ENCODE results near the gene INSIG1.

Gene INSIG1

GRCh38 chr7:155262031-155262430 is 35.6 kb upstream of the INSIG1 start:
- no peak for TF ChIP-seq CTCF (IDR thresholded peaks at IDR 0.05)
- intact Hi-C loops (cut with DNase I; ENCODE audit: low total_unique reads): no loop called here

GRCh38 chr7:155263051-155263450 is 34.6 kb upstream of the INSIG1 start:
- no peaks in the 10 kb centered on the region for H3K9me3 ChIP-seq
- TF ChIP-seq CTCF (IDR thresholded peaks at IDR 0.05): no peak
- DNase-seq: no peak
- no peak overlapping the region for H3K4me3 ChIP-seq
- no peak overlapping the region for H3K27ac ChIP-seq
- peaks cover 0 to 34% of the 10 kb centered on the region in 2 donors for H3K27me3 ChIP-seq
- no peaks in the 10 kb centered on the region for H3K36me3 ChIP-seq
- H3K4me1 ChIP-seq: peaks cover 0 to 6% (median 3%) of the 10 kb centered on the region in 4 donors
- intact Hi-C loops (cut with DNase I; ENCODE audit: low total_unique reads): no loop called here

More at GRCh38 chr7:155262031-155262430, 35.6 kb upstream of the INSIG1 start:
- Histone ChIP-seq H3K36me3 (no peaks in the 10 kb centered on the region), H3K9me3 (no peaks in the 10 kb centered on the region), H3K27me3 (peaks cover 0 to 32% of the 10 kb centered on the region in 2 donors), H3K4me1 (peaks cover 0 to 16% (median 10%) of the 10 kb centered on the region in 4 donors), H3K4me3 (no peak overlapping the region), H3K27ac (no peak overlapping the region)
- no peak for DNase-seq

- intact Hi-C loops (cut with DNase I; ENCODE audit: low total_unique reads): no loop called here
- Histone ChIP-seq H3K9me3 (no peaks in the 10 kb centered on the region), H3K4me3 (no peak overlapping the region), H3K36me3 (no peaks in the 10 kb centered on the region), H3K4me1 (peaks cover 0 to under 1% (median 0%) of the 10 kb centered on the region in 4 donors), H3K27me3 (peaks cover 0 to 38% of the 10 kb centered on the region in 2 donors), H3K27ac (no peak overlapping the region)
- DNase-seq: no peak
- TF ChIP-seq CTCF (IDR thresholded peaks at IDR 0.05): no peak
These were observed 34.0 kb upstream of the INSIG1 start for GRCh38 chr7:155263581-155264143.

GRCh38 chr7:155265144-155265543 is 32.5 kb upstream of the INSIG1 start:
- Histone ChIP-seq H3K9me3 (no peaks in the 10 kb centered on the region), H3K4me1 (no peaks in the 10 kb centered on the region), H3K27ac (no peak overlapping the region), H3K27me3 (peaks cover 0 to 44% of the 10 kb centered on the region in 2 donors), H3K4me3 (no peak overlapping the region), H3K36me3 (no peaks in the 10 kb centered on the region)
- TF ChIP-seq CTCF (IDR thresholded peaks at IDR 0.05): no peak
- intact Hi-C loops (cut with DNase I; ENCODE audit: low total_unique reads): no loop called here
- DNase-seq: no peak

- Histone ChIP-seq H3K27me3 (peaks cover 0 to 41% of the 10 kb centered on the region in 2 donors), H3K4me1 (no peaks in the 10 kb centered on the region), H3K27ac (no peak overlapping the region), H3K9me3 (no peaks in the 10 kb centered on the region), H3K4me3 (no peak overlapping the region), H3K36me3 (no peaks in the 10 kb centered on the region)
- intact Hi-C loops (cut with DNase I; ENCODE audit: low total_unique reads): no loop called here
- DNase-seq: no peak
- no peak for TF ChIP-seq CTCF (IDR thresholded peaks at IDR 0.05)
These were observed 31.7 kb upstream of the INSIG1 start for GRCh38 chr7:155265961-155266360.

GRCh38 chr7:155266440-155266839 is 31.2 kb upstream of the INSIG1 start:
- Histone ChIP-seq H3K9me3 (no peaks in the 10 kb centered on the region), H3K36me3 (no peaks in the 10 kb centered on the region), H3K27me3 (peaks cover 0 to 41% of the 10 kb centered on the region in 2 donors), H3K27ac (no peak overlapping the region), H3K4me1 (no peaks in the 10 kb centered on the region), H3K4me3 (no peak overlapping the region)
- intact Hi-C loops (cut with DNase I; ENCODE audit: low total_unique reads): no loop called here
- no peak for DNase-seq
- no peak for TF ChIP-seq CTCF (IDR thresholded peaks at IDR 0.05)
